NCI-H345 treated with DMSO at 0.1 percent for 48 hours (cell line): ENCODE results near the gene A2ML1.
"Not testable (repeated sequence)": the region's sequence is repeated elsewhere in the genome, so short reads cannot be mapped to it uniquely, and the experiment has no call there.

ENCODE experiments used
- DNase-seq: peaks from one replicate; lab custom pipeline; 2025; ENCODE audit not compliant: unreplicated experiment; lab: John Stamatoyannopoulos, UW

The A2ML1 gene

GRCh38 chr12:8822298-8822697, at the start of gene A2ML1:
Gene A2ML1 (plus strand): TSS chr12:8822621. CDS start chr12:8822652, 31 bp downstream.
- no peak for DNase-seq

GRCh38 chr12:8773461-8773860, 49.0 kb upstream of the A2ML1 start:
- no peak for DNase-seq

- no peak for DNase-seq
These were observed 43.1 kb upstream of the A2ML1 start for GRCh38 chr12:8779281-8779680.

GRCh38 chr12:8779862-8780261, 42.6 kb upstream of the A2ML1 start:
- DNase-seq: no peak

- DNase-seq: no peak
These were observed 42.0 kb upstream of the A2ML1 start for GRCh38 chr12:8780389-8780788.

GRCh38 chr12:8781381-8782127, 40.9 kb upstream of the A2ML1 start:
- DNase-seq: no peak

GRCh38 chr12:8784290-8784888, 38.0 kb upstream of the A2ML1 start:
- no peak for DNase-seq

GRCh38 chr12:8785499-8785898, 36.9 kb upstream of the A2ML1 start:
- DNase-seq: no peak

- not testable (repeated sequence) for DNase-seq
These were observed 35.2 kb upstream of the A2ML1 start for GRCh38 chr12:8787206-8787605.

GRCh38 chr12:8788706-8789105, 33.7 kb upstream of the A2ML1 start:
- DNase-seq: not testable (repeated sequence)

GRCh38 chr12:8789341-8790013, 32.9 kb upstream of the A2ML1 start:
- DNase-seq: not testable (repeated sequence)

GRCh38 chr12:8793226-8793625, 29.2 kb upstream of the A2ML1 start:
- DNase-seq: not testable (repeated sequence)

- DNase-seq: not testable (repeated sequence)
These were observed 27.8 kb upstream of the A2ML1 start for GRCh38 chr12:8794611-8795010.

GRCh38 chr12:8796831-8797626, 25.4 kb upstream of the A2ML1 start:
- DNase-seq: no peak

- DNase-seq: not testable (repeated sequence)
These were observed 21.2 kb upstream of the A2ML1 start for GRCh38 chr12:8801213-8801612.

GRCh38 chr12:8804833-8805232, 17.6 kb upstream of the A2ML1 start:
- not testable (repeated sequence) for DNase-seq

GRCh38 chr12:8805487-8805886, 16.9 kb upstream of the A2ML1 start:
- not testable (repeated sequence) for DNase-seq

- DNase-seq: not testable (repeated sequence)
These were observed 15.3 kb upstream of the A2ML1 start for GRCh38 chr12:8807084-8807483.

- not testable (repeated sequence) for DNase-seq
These were observed 12.3 kb upstream of the A2ML1 start for GRCh38 chr12:8810112-8810511.

GRCh38 chr12:8813572-8814357, 8.7 kb upstream of the A2ML1 start:
- DNase-seq: no peak
